T-helper 1 cell (primary cell): ENCODE data around the gene CXCL16.
"Not testable (repeated sequence)": the region's sequence is repeated elsewhere in the genome, so short reads cannot be mapped to it uniquely, and the experiment has no call there.

Source experiments
- DNase-seq, 5 donors: peaks; one replicate each; pipeline ENCODE4 v3.0.0-alpha.2; 2012 to 2020

Gene CXCL16

DNA sequence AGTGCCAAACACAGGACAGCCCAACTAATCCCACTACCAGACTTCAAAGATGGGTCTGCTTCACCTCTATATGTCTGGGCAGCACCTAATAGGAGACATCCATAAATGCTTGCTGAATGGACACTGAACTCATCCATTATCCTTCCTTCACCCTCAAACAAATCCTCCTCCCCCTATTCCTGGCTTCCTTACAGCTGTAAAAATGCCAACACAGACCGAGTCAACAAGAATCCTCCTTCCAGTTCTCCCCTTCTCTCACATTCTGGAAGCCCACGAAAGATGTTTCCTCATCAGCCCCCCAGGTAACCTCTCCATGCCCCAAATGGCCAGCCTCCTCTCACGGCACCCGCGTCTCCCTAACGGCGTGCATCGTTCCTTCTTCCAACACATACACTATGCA, 48.0 kb downstream of the CXCL16 start:
- no peak for DNase-seq

DNA sequence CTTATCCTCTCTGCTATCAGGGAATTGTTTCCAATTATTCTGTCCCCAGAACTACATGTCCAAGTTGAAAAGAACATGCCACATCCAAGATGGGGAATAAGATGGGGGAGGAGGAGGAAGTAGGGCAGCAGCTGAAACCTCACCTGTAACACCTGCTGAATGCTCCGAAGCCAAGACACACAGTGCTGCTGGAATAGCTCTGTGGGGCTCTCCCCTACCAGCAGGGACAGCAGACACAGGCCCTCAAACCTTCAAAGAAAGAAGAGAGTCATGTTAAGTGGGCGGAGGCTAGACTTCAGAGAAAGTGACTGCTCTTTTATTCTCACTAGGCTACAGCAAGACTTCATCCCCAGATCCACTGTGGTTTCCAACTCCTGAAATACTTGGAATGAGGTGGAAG, 49.0 kb downstream of the CXCL16 start:
- DNase-seq = no peak

DNA sequence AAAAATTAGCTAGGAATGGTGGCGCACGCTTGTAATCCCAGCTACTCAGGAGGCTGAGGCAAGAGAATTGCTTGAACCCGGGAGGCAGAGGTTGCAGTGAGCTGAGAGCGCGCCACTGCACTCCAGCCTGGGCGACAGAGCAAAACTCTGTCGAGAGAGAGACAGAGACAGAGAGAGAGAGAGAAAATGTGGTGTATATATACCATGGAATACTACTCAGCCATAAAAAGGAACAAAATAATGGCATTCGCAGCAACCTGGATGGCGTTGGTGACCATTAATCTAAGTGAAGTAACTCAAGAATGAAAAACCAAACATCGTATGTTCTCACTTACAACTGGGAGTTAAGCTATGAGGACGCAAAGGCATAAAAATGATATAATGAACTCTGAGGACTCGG, 49.9 kb downstream of the CXCL16 start:
- DNase-seq = not testable (repeated sequence)

DNA sequence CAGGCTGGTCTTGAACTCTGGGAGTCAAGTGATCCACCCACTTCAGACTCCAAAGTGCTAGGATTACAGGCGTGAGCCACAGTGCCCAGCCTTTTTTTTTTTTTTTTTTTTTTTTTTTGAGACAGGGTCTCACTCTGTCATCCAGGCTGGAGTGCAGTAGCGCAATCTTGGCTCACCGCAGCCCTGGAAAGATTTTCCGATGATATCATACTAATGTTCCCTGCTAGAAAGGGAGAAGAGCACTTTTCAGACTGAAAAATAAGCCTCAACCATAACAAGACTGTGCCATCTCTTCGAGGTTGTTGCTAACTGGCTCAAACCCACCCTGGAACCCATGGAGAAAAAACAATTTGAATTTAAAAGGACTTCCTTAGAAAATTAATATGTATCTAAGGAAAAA, 56.0 kb downstream of the CXCL16 start:
- not testable (repeated sequence) for DNase-seq
